Activated CD4-positive, alpha-beta T cell treated with anti-CD3 and anti-CD28 coated beads, Interleukin-2, amount 50 U/mL, for 4 hours (primary cell): ENCODE results near the gene SRP54.
"Not testable (repeated sequence)": the region's sequence is repeated elsewhere in the genome, so short reads cannot be mapped to it uniquely, and the experiment has no call there.

Source experiments
- DNase-seq, 2 experiments: peaks; one replicate each; pipeline ENCODE4 v3.0.0-alpha.2; 2020

Gene SRP54

DNA sequence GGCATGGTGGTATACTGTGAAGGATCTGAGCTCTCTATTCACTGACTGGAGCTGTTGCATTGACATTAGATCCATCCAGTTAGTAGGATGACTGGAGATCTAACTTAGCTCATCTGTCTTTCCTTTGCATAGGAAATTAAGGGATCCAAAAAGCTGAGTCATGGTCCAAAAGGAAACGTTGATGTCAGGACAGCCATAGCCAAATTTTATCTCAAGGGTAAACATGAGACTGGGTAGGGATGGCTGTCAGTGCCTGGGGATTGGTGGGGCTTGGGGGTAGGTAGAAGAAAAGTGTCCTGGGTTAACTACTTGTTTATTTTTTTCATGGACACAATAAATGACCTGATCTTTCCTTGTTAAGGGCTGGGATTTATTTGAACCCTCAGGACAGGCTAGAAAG, 67.9 kb downstream of the SRP54 start:
- DNase-seq: no peak

- DNase-seq: no peak
Measured at GRCh38 chr14:35051796-35052195, 69.0 kb downstream of the SRP54 start.

DNA sequence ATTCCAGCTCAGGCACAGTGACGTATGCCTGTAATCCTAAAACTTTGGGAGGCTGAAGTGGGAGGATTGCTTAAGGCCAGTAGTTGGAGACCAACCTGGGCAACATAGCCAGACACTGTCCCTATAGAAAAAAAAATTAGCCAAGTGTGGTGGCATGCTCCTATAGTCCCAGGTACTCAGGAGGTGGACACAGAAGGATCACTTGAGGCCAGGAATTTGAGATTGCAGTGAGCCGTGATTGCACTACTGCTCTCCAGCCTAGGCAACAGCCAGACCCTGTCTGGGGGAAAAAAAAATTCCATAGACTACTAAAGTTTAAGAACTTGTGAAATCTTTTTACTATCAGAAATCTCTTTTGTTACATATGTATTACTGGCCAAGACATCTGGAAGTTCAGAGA, 69.8 kb downstream of the SRP54 start:
- no peak for DNase-seq

- not testable (repeated sequence) for DNase-seq
Measured at GRCh38 chr14:35061113-35061791, 78.5 kb downstream of the SRP54 start.

DNA sequence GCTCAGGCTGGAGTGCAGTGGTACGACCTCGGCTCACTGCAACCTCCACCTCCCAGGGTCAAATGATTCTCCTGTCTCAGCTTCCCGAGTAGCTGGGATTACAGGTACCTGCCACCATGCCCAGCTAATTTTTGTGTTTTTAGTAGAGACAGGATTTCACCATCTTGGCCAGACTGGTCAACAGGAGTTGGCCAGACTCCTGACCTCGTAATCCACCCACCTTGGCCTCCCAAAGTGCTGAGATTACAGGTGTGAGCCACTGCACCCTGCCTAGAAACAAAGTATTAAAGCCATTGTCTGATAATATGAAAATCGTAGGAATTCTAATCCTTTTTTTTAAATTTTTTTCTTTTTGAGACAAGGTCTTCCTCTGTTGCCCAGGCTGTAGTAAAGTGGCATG, 82.9 kb downstream of the SRP54 start:
- not testable (repeated sequence) for DNase-seq

DNA sequence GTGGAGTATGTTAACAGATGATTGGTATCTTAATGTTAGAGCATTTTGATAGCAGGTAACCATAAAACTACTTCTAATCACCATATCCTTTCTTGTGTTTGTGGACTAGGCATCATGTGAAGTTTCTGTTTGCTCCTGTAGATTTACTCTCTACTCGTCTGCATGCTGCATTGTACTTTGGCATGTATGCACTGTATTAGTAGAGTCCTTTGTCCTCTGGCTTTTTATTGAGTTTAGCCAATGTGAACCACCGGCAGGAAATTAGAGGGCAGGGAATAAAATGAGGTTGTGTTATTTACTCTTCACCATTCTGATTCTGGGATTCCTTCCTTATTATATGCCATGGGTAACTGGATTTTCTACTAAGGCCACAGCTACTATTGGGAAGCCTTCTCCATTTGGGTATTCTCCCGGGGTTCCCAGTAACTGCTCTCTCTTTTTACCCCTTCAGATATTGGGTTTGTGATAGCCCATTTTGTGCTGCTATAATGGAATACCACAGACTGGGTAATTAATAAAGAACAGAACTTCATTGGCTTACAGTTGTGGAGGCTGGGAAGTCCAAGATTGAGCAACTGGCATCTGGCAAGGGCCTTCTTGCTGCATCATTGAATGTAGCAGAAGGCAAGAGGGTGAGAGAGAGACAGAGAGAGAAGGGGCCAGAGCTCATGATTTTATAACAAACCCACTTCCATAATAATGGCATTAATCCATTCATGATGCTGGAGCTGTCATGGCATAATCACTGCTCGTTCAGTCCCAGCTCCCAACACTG, 85.6 kb downstream of the SRP54 start:
- no peak for DNase-seq

DNA sequence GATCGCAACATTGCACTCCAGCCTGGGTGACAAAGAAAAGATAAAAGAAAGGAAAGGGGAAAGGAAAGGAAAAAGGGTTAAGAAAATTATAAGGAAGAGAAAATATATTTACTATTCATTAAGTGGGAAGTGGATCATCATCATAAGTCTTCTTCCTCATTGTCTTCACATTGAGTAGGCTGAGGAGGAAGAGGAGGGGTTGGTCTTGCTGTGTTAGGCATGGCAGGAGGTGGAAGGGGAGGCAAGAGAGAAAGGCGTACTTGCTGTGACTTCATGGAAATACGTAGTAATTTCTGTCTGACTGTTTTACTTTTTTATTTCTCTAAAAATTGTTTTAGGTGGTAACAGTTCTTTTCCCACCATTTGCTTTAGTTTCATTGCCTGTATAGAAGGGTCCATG, 89.4 kb downstream of the SRP54 start:
- DNase-seq: no peak

- no peak for DNase-seq
Measured at GRCh38 chr14:35073486-35073885, 90.7 kb downstream of the SRP54 start.

GRCh38 chr14:35078082-35078481, 95.3 kb downstream of the SRP54 start:
- no peak for DNase-seq
